Measurements from ENCODE around the gene THG1L.
"Not testable (repeated sequence)": the region's sequence is repeated elsewhere in the genome, so short reads cannot be mapped to it uniquely, and the experiment has no call there.

Gene THG1L

GRCh38 chr5:157731272-157732129 lies at the start of gene THG1L:
Gene THG1L, plus strand, starts transcription at chr5:157731420. Its CDS starts 21 bp downstream, at chr5:157731441.
- DNase-seq = peak; percentile 97

GRCh38 chr5:157682257-157682656 lies 49.0 kb upstream of the THG1L start:
- no peak for DNase-seq

- DNase-seq = not testable (repeated sequence)
Measured at GRCh38 chr5:157686276-157687197, 44.7 kb upstream of the THG1L start.

- no peak for DNase-seq
Measured at GRCh38 chr5:157687198-157687554, 44.0 kb upstream of the THG1L start.

GRCh38 chr5:157689942-157690689 lies 41.1 kb upstream of the THG1L start:
- peak; percentile 16 for DNase-seq

- no peak for DNase-seq
Measured at GRCh38 chr5:157690690-157691433, 40.4 kb upstream of the THG1L start.

GRCh38 chr5:157693816-157694215 lies 37.4 kb upstream of the THG1L start:
- not testable (repeated sequence) for DNase-seq

GRCh38 chr5:157696154-157696553 lies 35.1 kb upstream of the THG1L start:
- DNase-seq = not testable (repeated sequence)

GRCh38 chr5:157698674-157699073 lies 32.5 kb upstream of the THG1L start:
- not testable (repeated sequence) for DNase-seq

GRCh38 chr5:157703736-157704135 lies 27.5 kb upstream of the THG1L start:
- no peak for DNase-seq

- no peak for DNase-seq
Measured at GRCh38 chr5:157708866-157709265, 22.4 kb upstream of the THG1L start.

GRCh38 chr5:157709346-157709745 lies 21.9 kb upstream of the THG1L start:
- DNase-seq = no peak

- no peak for DNase-seq
Measured at GRCh38 chr5:157710431-157710830, 20.8 kb upstream of the THG1L start.

- no peak for DNase-seq
Measured at GRCh38 chr5:157710882-157711281, 20.3 kb upstream of the THG1L start.

- no peak for DNase-seq
Measured at GRCh38 chr5:157713830-157714595, 17.2 kb upstream of the THG1L start.

GRCh38 chr5:157714596-157714864 lies 16.7 kb upstream of the THG1L start:
- no peak for DNase-seq

- DNase-seq = no peak
Measured at GRCh38 chr5:157718519-157718918, 12.7 kb upstream of the THG1L start.

GRCh38 chr5:157719245-157719644 lies 12.0 kb upstream of the THG1L start:
- no peak for DNase-seq

- no peak for DNase-seq
Measured at GRCh38 chr5:157721159-157721558, 10.1 kb upstream of the THG1L start.

GRCh38 chr5:157722895-157723294 lies 8.3 kb upstream of the THG1L start:
- DNase-seq = not testable (repeated sequence)

- not testable (repeated sequence) for DNase-seq
Measured at GRCh38 chr5:157726607-157727006, 4.6 kb upstream of the THG1L start.

GRCh38 chr5:157727858-157728257 lies 3.4 kb upstream of the THG1L start:
- not testable (repeated sequence) for DNase-seq
